Activated T-helper 17 cell treated with anti-CD3 and anti-CD28 coated beads, Interleukin-2, amount 50 U/mL, for 72 hours (primary cell): ENCODE measurements around the gene ZNF675. TPM values are rescaled to one million over a fixed set of nuclear protein-coding genes. Genes with fewer than 3 reads are reported as not detected.
"Not testable (repeated sequence)": the region's sequence is repeated elsewhere in the genome, so short reads cannot be mapped to it uniquely, and the experiment has no call there.

Experiments used
- ATAC-seq: fragments of 150-1000 bp; cut with Tn5 transposase; replicated peaks from 2 replicates; pipeline ENCODE4 v1.10.0; 2021; ENCODE audit warnings: mild to moderate bottlenecking, moderate library complexity
- H3K27ac Mint-ChIP-seq: one replicate; pipeline ENCODE4 v1.8.0; 2022; ENCODE audit warnings: mixed read lengths
- H3K27me3 Mint-ChIP-seq: one replicate; pipeline ENCODE4 v1.8.0; 2022; ENCODE audit warnings: mixed read lengths
- H3K36me3 Mint-ChIP-seq: one replicate; pipeline ENCODE4 v1.8.0; 2022; ENCODE audit warnings: low read depth, mild to moderate bottlenecking, mixed read lengths
- H3K4me1 Mint-ChIP-seq: one replicate; pipeline ENCODE4 v1.8.0; 2022; ENCODE audit warnings: mixed read lengths
- H3K4me3 Mint-ChIP-seq: one replicate; pipeline ENCODE4 v1.8.0; 2022; ENCODE audit warnings: mild to moderate bottlenecking, mixed read lengths
- H3K9me3 Mint-ChIP-seq: one replicate; pipeline ENCODE4 v1.8.0; 2022; ENCODE audit warnings: mixed read lengths
- total RNA-seq, 2 donors: library from RNA; stranded (reverse); gene quantifications; one replicate each; pipeline ENCODE4 v1.2.3, GENCODE V29; 2022

The ZNF675 gene
- total RNA-seq, result 10 to 100 TPM; 15.0 to 16.8 TPM

DNA sequence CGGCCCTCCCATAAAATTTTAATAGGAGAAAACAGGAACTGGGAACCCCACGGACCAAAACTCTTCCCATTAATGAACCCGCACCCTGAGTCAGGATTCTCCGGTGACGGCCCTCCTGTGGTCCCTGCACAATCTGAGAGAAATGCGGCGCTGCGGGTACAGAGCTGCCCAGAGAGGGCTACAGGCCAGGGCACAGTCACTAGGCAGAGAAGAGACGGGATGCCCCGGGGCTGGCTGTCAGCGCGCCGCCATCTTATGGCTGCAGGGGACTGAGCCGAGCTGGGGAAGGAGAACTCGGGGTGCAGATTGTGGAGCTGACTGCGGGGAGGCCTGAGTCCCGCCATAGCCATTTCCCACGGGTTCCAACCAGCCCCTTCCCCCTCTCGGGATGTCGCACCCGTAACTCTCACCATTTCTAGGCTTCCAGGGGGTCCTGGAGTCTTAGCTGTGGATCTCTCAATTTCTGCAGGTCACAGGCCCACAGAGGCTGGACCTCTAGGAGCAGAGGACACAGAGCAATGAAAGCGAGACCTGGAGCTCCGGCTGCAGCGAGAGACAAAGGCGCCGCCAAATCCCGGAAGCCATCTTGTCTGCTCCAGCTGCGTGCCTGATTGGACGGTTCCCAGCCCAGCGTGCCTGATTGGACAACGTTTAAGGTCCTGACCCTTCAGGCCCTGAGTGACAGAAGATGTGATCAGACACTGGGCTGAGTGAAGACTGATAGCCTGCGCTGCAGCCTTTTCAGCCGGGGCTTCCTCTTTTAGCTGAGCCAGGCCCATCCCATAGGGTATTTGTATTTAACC, at the start of gene ZNF675:
Gene ZNF675 (minus strand): TSS at position 592 of the 803 bp plus-strand sequence. CDS start 179 bp downstream, at position 413.
- H3K9me3 Mint-ChIP-seq, result no peaks in the 10 kb centered on the region
- peak within 1 kb of the TSS; percentile 98 for H3K4me3 Mint-ChIP-seq
- peak within 1 kb of the TSS; percentile 97 for H3K27ac Mint-ChIP-seq
- peak; percentile 97 for ATAC-seq
- no peaks in the 10 kb centered on the region for H3K27me3 Mint-ChIP-seq
- peaks cover 11% of the 10 kb centered on the region for H3K4me1 Mint-ChIP-seq
- H3K36me3 Mint-ChIP-seq, result peaks cover 33% of the 10 kb centered on the region

DNA sequence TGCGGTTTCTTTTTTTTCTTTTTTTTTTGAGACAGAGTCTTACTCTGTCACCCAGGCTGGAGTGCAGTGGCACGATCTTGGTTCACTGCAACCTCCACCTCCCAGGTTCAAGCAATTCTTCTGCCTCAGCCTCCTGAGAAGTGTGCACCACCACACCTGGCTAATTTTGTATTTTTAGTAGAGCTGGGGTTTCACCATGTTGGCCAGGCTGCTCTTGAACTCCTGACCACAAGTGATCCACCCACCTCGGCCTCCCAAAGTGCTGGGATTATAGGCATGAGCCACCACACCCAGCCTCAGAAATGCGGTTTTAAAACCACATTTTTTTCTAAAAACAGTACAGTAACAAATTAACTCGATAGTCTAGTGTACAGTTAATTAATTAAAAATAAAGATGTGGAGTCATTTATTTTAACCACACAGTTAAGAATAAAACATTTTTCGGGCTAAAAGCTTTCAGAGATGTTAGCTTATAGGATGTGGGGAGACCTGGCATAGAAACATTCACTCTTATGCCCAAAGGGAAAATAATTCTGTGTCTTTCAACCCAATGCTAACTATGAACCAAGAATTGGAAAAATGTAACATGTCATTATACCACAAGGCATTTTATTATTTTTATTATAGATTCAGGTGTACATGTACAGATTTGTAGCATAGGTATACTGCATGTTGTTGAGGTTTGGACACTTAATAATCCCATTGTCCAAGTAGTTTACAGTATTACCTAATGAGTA, 43.9 kb upstream of the ZNF675 start:
- not testable (repeated sequence) for H3K36me3 Mint-ChIP-seq, H3K4me3 Mint-ChIP-seq, H3K9me3 Mint-ChIP-seq, H3K27me3 Mint-ChIP-seq, H3K4me1 Mint-ChIP-seq, ATAC-seq, H3K27ac Mint-ChIP-seq

DNA sequence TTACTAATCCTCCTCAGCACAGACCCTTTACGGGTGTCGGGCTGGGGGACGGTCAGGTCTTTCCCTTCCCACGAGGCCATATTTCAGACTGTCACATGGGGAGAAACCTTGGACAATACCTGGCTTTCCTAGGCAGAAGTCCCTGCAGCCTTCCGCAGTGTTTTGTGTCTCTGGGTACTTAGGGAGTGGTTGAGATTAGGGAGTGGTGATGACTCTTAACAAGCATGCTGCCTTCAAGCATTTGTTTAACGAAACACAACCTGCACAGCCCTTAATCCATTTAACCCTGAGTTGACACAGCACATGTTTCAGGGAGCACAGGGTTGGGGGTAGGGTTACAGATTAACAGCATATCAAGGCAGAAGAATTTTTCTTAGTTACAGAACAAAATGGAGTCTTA, 37.1 kb upstream of the ZNF675 start:
- not testable (repeated sequence) for H3K36me3 Mint-ChIP-seq, H3K4me1 Mint-ChIP-seq, H3K27me3 Mint-ChIP-seq, H3K27ac Mint-ChIP-seq, ATAC-seq, H3K4me3 Mint-ChIP-seq, H3K9me3 Mint-ChIP-seq

DNA sequence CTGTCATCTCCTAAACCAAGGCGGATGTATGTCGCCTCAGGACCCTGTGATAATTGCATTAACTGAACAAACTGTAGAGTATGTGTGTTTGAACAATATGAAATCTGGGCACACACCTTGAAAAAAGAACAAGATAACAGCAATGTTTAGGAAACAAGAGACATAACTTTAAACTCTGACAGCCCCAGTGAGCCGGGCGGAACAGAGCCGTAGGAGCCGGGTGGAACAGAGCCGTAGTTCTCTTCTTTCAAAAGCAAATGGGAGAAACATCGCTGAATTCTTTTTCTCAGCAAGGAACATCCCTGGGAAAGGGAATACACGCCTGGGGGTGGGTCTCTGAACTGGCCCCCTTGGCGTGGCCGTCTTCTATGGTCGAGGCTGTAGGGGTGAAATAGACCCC, 31.8 kb upstream of the ZNF675 start:
- Mint-ChIP-seq H3K36me3 (no peaks in the 10 kb centered on the region), H3K4me3 (no peak overlapping the region), H3K9me3 (no peaks in the 10 kb centered on the region), H3K27ac (no peak overlapping the region), H3K4me1 (no peaks in the 10 kb centered on the region), H3K27me3 (peaks cover 3% of the 10 kb centered on the region)
- ATAC-seq, result no peak

DNA sequence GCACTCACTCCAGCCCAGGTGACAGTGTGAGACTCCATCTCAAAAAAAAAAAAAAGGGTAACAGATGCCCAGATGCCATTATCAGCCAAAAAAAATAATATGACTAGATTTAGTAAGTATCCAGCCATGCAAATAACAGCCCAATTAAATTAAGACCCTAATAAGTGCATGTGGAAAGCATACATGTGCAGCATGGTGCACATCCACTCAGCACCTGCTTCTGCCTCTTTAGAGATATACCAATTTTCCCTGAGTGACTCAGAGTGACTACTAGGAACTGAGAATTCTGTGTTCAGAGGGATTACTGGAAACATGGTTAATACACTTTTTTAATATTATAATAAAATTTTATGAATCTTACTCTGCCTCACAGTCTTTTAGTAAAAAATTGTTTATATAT, 29.8 kb upstream of the ZNF675 start:
- Mint-ChIP-seq H3K4me1 (no peaks in the 10 kb centered on the region), H3K27me3 (peaks cover 3% of the 10 kb centered on the region), H3K4me3 (no peak overlapping the region), H3K36me3 (no peaks in the 10 kb centered on the region), H3K27ac (no peak overlapping the region), H3K9me3 (no peaks in the 10 kb centered on the region)
- peak; percentile 56 for ATAC-seq

DNA sequence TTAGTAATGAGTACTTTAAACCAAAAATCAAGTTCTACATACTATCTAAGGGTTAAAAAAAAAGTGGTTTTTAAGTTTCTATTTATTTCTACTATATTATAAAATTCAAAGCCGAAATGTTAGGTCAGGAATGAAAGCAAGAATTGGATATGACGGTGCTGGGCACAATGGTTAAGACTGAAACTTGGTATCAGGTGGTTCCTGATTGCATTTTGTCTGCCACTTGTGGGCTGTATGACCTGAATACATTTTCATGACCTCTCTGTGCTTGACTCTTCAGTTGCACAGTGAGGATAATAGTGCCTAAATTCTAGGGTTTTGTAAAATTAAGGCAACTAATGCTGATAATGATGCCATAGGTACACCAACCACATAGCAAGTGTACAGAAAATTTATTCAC, 22.3 kb upstream of the ZNF675 start:
- no peak overlapping the region for H3K27ac Mint-ChIP-seq
- ATAC-seq, result no peak
- H3K4me1 Mint-ChIP-seq, result no peaks in the 10 kb centered on the region
- no peaks in the 10 kb centered on the region for H3K9me3 Mint-ChIP-seq
- no peaks in the 10 kb centered on the region for H3K36me3 Mint-ChIP-seq
- no peaks in the 10 kb centered on the region for H3K27me3 Mint-ChIP-seq
- no peak overlapping the region for H3K4me3 Mint-ChIP-seq

DNA sequence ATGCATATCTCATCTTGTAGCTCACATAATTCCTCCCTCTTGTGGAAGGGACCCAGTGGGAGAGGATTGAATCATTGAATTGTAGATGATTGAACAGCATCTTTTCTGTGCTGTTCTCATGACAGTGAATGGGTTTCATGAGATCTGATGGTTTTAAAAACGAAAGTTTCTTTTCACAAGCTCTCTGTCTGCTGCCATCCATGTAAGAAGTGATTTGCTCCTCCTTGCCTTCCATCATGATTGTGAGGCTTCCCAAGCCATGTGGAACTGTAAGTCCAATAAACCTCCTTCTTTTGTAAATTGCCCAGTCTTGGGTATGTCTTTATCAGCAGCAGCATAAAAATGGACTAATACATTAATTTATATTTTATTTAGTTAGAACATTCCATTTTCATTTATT, 19.6 kb upstream of the ZNF675 start:
- no peaks in the 10 kb centered on the region for H3K36me3 Mint-ChIP-seq
- no peak for ATAC-seq
- H3K9me3 Mint-ChIP-seq, result no peaks in the 10 kb centered on the region
- no peaks in the 10 kb centered on the region for H3K4me1 Mint-ChIP-seq
- no peak overlapping the region for H3K27ac Mint-ChIP-seq
- no peak overlapping the region for H3K4me3 Mint-ChIP-seq
- no peaks in the 10 kb centered on the region for H3K27me3 Mint-ChIP-seq

DNA sequence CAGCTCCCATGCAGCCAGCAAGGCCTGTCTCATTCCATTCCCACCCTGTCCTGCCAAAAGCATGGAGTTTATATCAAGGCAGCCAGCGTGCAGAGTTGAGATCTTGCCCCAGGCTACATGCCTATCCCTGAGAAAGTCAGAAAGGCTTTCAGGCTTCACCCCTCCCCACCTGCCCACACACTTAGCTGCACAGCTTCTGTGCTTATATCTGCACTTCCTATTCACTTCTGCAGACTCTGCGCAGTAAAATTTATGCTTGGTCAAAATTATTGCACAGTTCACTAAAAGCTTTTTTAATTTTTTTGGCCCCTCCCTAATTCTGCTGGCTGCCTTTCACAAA, 12.5 kb upstream of the ZNF675 start:
- Mint-ChIP-seq H3K27me3 (no peaks in the 10 kb centered on the region), H3K9me3 (no peaks in the 10 kb centered on the region), H3K27ac (no peak overlapping the region), H3K4me3 (no peak overlapping the region), H3K4me1 (no peaks in the 10 kb centered on the region), H3K36me3 (no peaks in the 10 kb centered on the region)
- ATAC-seq, result no peak

DNA sequence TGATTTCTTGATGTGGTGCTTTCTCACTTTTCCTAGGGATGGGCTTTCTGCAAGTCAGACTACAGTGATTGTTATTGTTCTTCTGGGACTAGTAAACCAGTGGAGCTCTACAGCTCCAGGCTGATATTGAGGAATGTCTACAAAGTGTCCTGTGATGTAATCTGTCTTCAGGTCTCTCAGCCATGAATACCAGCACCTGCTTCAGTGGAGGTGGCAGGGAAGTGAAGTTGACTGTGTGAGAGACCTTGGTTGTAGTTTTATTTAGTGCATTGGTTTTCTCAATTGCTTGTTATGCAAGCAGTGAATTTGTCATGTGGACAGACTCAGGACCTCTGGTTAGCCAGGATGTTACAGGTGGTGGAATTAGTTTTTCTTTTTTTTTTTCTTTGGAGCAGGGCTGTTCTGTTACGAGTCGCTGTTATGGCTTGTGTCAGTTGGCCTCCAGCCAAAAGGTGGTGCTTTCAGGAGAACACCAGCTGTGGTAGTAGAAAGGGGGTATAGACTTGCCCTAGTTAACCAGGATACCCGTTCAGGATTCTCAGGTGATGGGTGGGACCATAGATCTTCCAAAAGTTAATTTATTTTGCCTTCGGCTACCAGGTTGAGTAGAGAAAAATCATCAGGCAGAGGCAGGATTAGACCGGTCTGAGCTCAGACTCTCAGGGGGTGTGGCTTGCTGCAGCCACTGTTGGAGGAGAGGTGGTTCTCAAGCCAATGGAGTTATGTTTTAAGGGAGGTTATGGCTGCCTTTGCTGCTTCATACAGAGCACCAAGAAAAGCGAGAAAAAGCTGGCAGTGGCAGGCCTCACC, 11.9 kb upstream of the ZNF675 start:
- no peaks in the 10 kb centered on the region for H3K27me3 Mint-ChIP-seq
- H3K4me1 Mint-ChIP-seq, result no peaks in the 10 kb centered on the region
- H3K36me3 Mint-ChIP-seq, result no peaks in the 10 kb centered on the region
- no peak overlapping the region for H3K27ac Mint-ChIP-seq
- no peak overlapping the region for H3K4me3 Mint-ChIP-seq
- no peak for ATAC-seq
- H3K9me3 Mint-ChIP-seq, result no peaks in the 10 kb centered on the region

DNA sequence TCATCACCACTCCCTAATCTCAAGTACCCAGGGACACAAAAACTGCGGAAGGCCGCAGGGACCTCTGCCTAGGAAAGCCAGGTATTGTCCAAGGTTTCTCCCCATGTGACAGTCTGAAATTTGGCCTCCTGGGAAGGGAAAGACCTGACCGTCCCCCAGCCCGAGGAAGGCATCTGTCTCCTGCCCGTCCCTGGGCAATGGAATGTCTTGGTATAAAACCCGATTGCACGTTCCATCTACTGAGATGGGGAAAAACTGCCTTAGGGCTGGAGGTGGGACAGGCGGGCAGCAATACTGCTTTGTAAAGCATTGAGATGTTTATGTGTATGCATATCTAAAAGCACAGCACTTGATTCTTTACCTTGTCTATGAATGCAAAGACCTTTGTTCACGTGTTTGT, 5.9 kb upstream of the ZNF675 start:
- not testable (repeated sequence) for H3K27me3 Mint-ChIP-seq, H3K4me3 Mint-ChIP-seq, H3K36me3 Mint-ChIP-seq, H3K9me3 Mint-ChIP-seq, H3K4me1 Mint-ChIP-seq, ATAC-seq, H3K27ac Mint-ChIP-seq

DNA sequence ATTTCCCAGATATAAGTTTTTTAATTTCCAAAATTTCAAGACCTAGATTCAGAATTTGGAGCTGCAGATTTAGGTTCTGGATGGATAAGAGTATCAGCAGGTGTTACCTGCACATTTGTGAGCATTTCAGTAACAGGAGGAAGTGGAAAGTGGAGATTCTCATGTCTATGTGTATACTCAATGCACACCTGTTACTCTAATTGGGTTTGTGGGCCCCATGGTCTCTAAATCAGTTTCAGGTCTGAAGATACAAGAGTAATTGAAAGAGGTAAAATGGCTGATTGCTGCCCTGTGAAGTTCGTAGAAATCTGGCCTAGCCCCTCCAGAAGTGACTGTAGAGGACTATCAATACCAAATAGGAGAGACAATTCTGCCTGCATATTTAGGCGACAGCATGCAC, 13.9 kb downstream of the ZNF675 start:
- Mint-ChIP-seq H3K4me1 (peaks cover 17% of the 10 kb centered on the region), H3K9me3 (peaks cover 11% of the 10 kb centered on the region), H3K36me3 (peaks cover 76% of the 10 kb centered on the region), H3K27me3 (no peaks in the 10 kb centered on the region), H3K4me3 (no peak overlapping the region), H3K27ac (no peak overlapping the region)
- ATAC-seq, result no peak

DNA sequence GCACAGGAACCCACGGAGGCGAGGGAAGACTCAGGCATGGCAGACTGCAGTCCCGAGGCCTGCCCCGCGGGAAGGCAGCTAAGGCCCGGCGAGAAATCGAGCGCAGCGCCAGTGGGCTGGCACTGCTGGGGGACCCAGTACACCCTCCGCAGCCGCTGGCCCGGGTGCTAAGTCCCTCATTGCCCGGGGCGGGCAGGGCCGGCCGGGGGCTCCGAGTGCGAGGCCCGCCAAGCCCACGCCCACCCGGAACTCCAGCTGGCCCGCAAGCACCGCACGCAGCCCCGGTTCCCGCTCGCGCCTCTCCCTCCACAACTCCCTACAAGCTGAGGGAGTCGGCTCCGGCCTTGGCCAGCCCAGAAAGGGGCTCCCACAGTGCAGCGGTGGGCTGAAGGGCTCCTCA, 18.4 kb downstream of the ZNF675 start:
- H3K27me3 Mint-ChIP-seq, ATAC-seq, H3K4me3 Mint-ChIP-seq, H3K27ac Mint-ChIP-seq: not testable (repeated sequence)
- peaks cover 17% of the 10 kb centered on the region for H3K4me1 Mint-ChIP-seq
- H3K9me3 Mint-ChIP-seq, result peaks cover 20% of the 10 kb centered on the region
- peaks cover 87% of the 10 kb centered on the region for H3K36me3 Mint-ChIP-seq

DNA sequence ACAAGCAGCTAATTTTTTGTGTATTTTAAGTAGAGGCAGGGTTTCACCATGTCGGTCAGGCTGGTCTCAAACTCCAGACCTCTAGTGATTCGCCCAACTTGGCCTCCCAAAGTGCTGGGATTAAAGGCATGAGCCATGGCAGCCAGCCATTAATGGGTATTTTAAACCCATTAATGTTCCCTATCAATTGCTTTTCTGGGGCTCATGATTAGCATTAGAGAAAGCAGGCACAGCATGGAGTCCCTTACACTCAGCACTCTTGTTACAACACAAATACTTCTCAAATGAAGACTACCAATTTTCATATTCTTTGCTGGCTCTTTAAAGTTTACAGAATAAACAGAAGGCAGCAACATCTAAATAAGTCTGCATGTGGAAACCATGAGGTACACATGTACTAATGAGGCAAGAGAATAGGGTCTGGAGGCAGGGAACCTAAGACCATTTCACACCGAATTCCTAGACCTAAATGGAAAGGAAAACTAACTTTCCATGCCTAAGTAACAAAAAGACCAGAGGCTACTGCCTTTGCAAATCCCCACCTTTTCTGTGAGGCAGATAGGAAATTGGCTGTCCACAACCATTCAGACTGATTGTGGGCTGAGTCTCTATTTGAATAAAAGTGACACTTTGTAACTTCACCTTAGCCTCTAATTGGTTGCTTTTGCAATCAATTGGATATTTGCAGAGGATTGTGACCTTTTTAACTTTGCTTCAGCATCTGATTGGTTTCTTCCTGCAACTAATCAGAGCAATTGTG, 21.2 kb downstream of the ZNF675 start:
- Mint-ChIP-seq H3K27ac (no peak overlapping the region), H3K36me3 (peaks cover 87% of the 10 kb centered on the region), H3K9me3 (peaks cover 18% of the 10 kb centered on the region), H3K4me3 (no peak overlapping the region), H3K4me1 (peaks cover 7% of the 10 kb centered on the region), H3K27me3 (no peaks in the 10 kb centered on the region)
- ATAC-seq, result no peak

DNA sequence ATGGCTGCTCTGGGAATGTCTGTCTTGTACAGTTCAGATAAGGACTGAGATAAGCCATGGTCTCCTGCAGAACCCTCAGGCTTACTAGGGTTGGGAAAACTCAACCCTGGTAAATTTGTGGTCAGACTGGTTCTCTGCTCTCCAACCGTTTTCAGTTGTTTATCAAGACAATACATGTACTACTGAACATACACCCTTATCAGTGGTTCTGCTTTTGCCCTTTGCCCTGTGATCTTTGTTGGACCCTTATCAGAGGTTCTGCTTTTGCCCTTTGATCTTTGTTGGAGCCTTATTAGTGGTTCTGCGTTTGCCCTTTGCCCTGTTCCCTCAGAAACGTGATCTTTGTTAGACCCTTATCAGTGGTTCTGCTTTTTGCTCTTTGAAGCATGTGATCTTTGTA, 37.2 kb downstream of the ZNF675 start:
- not testable (repeated sequence) for H3K4me3 Mint-ChIP-seq, H3K4me1 Mint-ChIP-seq, H3K27ac Mint-ChIP-seq, H3K27me3 Mint-ChIP-seq, ATAC-seq
- peaks cover 34% of the 10 kb centered on the region for H3K9me3 Mint-ChIP-seq
- peaks cover 18% of the 10 kb centered on the region for H3K36me3 Mint-ChIP-seq
